PC-3 (cell line): ENCODE results near the gene ZNF319. TPM values are rescaled to one million over a fixed set of nuclear protein-coding genes. Genes with fewer than 3 reads are reported as not detected.

Source experiments
- ATAC-seq: fragments of 200-7000 bp; cut with Tn5 transposase; 2 replicates; pipeline ENCODE4 v1.9.1; 2020; ENCODE audit warnings: mild to moderate bottlenecking, moderate library complexity
- BruUV-seq: library from RNA; stranded (reverse); fragments of 400-500 nt; replicated peaks from 2 replicates; lab custom pipeline; 2021; lab: Mats Ljungman, UMichigan
- CTCF ChIA-PET: fragments of 300-600 bp; sonication (Branson Sonifier 250); formaldehyde crosslinking; loops from one replicate; lab custom pipeline; 2022; ENCODE audit warnings: antibody characterized with exemption; lab: Charles Lee
- POLR2A ChIA-PET: fragments of 300-600 bp; sonication (Branson Sonifier 250); formaldehyde crosslinking; loops from one replicate; lab custom pipeline; 2022; ENCODE audit warnings: antibody characterized with exemption; ENCODE audit not compliant: unreplicated experiment; lab: Charles Lee
- DNase-seq: peaks from one replicate; pipeline ENCODE4 v3.0.0-alpha.2; 2015
- H2AFZ ChIP-seq: fragments of 300-600 bp; sonication (generic); 2 replicates; pipeline ENCODE4 v1.6.0; 2016; ENCODE audit warnings: antibody characterized with exemption, low read length
- H3F3A ChIP-seq: fragments of 300-600 bp; sonication (generic); one replicate; pipeline ENCODE4 v1.6.0; 2017; ENCODE audit warnings: antibody characterized with exemption, low read length, control low read depth, mild to moderate bottlenecking; ENCODE audit not compliant: unreplicated experiment
- H3K27ac ChIP-seq: fragments of 300-600 bp; sonication (generic); 2 replicates; pipeline ENCODE4 v1.5.1; 2016; ENCODE audit warnings: mild to moderate bottlenecking, low read length
- H3K27me3 ChIP-seq: fragments of 300-600 bp; sonication (generic); 2 replicates; pipeline ENCODE4 v1.6.1; 2016; ENCODE audit warnings: low read length, mixed read lengths
- H3K36me3 ChIP-seq: fragments of 300-600 bp; sonication (generic); 2 replicates; pipeline ENCODE4 v1.6.1; 2016; ENCODE audit warnings: low read depth, mixed run types, low read length, mixed read lengths
- H3K4me1 ChIP-seq: fragments of 300-600 bp; sonication (generic); 2 replicates; pipeline ENCODE4 v1.5.1; 2016; ENCODE audit warnings: low read length; ENCODE audit not compliant: insufficient read depth
- H3K4me2 ChIP-seq: fragments of 300-600 bp; sonication (generic); 2 replicates; pipeline ENCODE4 v1.6.0; 2016; ENCODE audit warnings: low read length
- H3K4me3 ChIP-seq: fragments of 300-600 bp; sonication (generic); 2 replicates; pipeline ENCODE4 v1.5.1; 2016; ENCODE audit warnings: mild to moderate bottlenecking, low read length, mixed read lengths
- H3K79me2 ChIP-seq: fragments of 300-600 bp; sonication (generic); 2 replicates; pipeline ENCODE4 v1.6.1; 2017; ENCODE audit warnings: low read length, mixed read lengths
- H3K9ac ChIP-seq: fragments of 300-600 bp; sonication (generic); 2 replicates; pipeline ENCODE4 v1.6.0; 2016; ENCODE audit warnings: mild to moderate bottlenecking, low read length
- H3K9me2 ChIP-seq: fragments of 300-600 bp; sonication (generic); replicated peaks from 2 replicates; pipeline ENCODE4 v1.6.1; 2016; ENCODE audit warnings: mixed run types, low read length, mixed read lengths
- H3K9me3 ChIP-seq: fragments of 300-600 bp; sonication (generic); 2 replicates; pipeline ENCODE4 v1.6.1; 2016; ENCODE audit warnings: low read length, mixed read lengths
- H4K20me1 ChIP-seq: fragments of 300-600 bp; sonication (generic); 2 replicates; pipeline ENCODE4 v1.6.1; 2016; ENCODE audit warnings: low read length, mixed read lengths
- EZH2 ChIP-seq: fragments of 300-600 bp; sonication (generic); IDR thresholded peaks from one replicate; pipeline ENCODE4 v1.6.1; 2017; ENCODE audit warnings: antibody characterized with exemption, mild to moderate bottlenecking, low read length; ENCODE audit not compliant: unreplicated experiment
- EZH2phosphoT487 ChIP-seq: fragments of 300-600 bp; sonication (generic); IDR thresholded peaks from 2 replicates; pipeline ENCODE4 v1.6.1; 2018; ENCODE audit warnings: mild to moderate bottlenecking, antibody characterized with exemption, low read length, borderline replicate concordance
- intact Hi-C: fragments of 100-400 bp; cut with micrococcal nuclease; formaldehyde crosslinking; loops from 2 replicates; pipeline ENCODE4 v1.9.0; 2023
- total RNA-seq: library from RNA; depleted of rRNA; stranded (reverse); fragments of >200 nt; gene quantifications from 2 replicates; pipeline ENCODE4 v1.2.3, GENCODE V29; 2014
- TF ChIP-seq, protein P1 (sequence below): fragments of 300-600 bp; sonication (generic); conservative IDR thresholded peaks from 2 replicates; pipeline ENCODE4 v1.5.1; 2017; ENCODE audit warnings: antibody characterized with exemption, low read depth, mild to moderate bottlenecking, low read length

Gene ZNF319
- total RNA-seq, 1 experiment from 2014 or later: 2.2 TPM

DNA sequence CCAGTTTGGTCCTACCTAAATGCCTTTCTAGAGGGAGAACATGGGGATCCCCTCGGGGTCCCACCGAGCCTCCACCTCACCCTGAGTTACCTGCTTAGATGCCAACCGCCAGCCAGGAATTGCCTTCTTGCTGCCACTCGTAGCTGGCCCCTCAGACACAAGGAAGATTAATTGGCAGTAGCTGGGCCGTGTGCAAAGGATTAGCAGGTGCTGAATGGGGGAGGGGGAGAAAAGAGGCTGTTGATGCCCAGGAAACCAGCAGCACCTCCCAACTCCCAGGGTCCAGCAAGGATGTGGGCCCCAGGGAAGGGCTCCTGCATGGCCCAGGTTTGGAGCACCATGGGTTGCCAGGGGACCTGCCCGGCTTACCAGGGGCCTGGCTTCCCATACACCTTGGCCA lies 29.5 kb downstream of the ZNF319 start, which contains the start of gene CNGB1:
Gene CNGB1, minus strand, starts transcription at position 159 of the 400 bp plus-strand sequence. CDS start 3,842 bp downstream, outside the sequence.
- Histone ChIP-seq H3K4me1 (no peaks in the 10 kb centered on the region), H3F3A (no peaks in the 10 kb centered on the region), H3K4me3 (no peak within 1 kb of the TSS), H3K27me3 (0 out of 2 replicates have a peak, but pooled peaks cover 5% of the 10 kb centered on the region), H3K9me2 (no peaks in the 10 kb centered on the region), H3K27ac (no peak within 1 kb of the TSS), H4K20me1 (no peaks in the 10 kb centered on the region), H2AFZ (no peak within 1 kb of the TSS), H3K9ac (no peak within 1 kb of the TSS), H3K9me3 (no peaks in the 10 kb centered on the region), H3K36me3 (no peaks in the 10 kb centered on the region), H3K4me2 (no peak within 1 kb of the TSS), H3K79me2 (no peaks in the 10 kb centered on the region)
- intact Hi-C loops: no loop called here
- TF ChIP-seq, protein P1, sequence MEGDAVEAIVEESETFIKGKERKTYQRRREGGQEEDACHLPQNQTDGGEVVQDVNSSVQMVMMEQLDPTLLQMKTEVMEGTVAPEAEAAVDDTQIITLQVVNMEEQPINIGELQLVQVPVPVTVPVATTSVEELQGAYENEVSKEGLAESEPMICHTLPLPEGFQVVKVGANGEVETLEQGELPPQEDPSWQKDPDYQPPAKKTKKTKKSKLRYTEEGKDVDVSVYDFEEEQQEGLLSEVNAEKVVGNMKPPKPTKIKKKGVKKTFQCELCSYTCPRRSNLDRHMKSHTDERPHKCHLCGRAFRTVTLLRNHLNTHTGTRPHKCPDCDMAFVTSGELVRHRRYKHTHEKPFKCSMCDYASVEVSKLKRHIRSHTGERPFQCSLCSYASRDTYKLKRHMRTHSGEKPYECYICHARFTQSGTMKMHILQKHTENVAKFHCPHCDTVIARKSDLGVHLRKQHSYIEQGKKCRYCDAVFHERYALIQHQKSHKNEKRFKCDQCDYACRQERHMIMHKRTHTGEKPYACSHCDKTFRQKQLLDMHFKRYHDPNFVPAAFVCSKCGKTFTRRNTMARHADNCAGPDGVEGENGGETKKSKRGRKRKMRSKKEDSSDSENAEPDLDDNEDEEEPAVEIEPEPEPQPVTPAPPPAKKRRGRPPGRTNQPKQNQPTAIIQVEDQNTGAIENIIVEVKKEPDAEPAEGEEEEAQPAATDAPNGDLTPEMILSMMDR: no peak
- TF ChIP-seq EZH2phosphoT487 (no peak), EZH2 (no peak)
- ChIA-PET CTCF (no interaction called here), POLR2A (no interaction called here)
- no peak for ATAC-seq
- no peak for DNase-seq
- BruUV-seq: no TSS peak

DNA sequence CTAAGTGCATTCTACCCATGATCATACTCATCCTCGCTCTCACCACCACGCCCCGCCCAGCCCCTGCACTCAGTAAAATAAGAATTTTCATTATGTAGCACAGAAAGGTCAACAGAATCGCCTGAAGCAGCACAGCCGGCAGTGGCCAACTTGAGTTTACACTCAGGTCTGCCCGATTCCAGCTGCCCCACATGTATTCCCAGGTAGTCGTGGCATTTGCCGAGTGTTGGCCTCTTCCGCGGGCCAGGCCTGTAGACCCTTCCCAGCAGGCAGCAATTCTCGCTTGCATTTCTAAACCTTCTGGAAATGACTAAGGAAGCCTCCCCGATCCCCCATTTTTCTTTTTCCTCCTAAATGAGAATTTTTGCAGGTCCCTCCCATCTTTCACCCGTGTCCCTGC lies 30.2 kb downstream of the ZNF319 start:
- Histone ChIP-seq H3K9ac (no peak overlapping the region), H3K9me3 (no peaks in the 10 kb centered on the region), H3K27me3 (0 out of 2 replicates have a peak, but pooled peaks cover 5% of the 10 kb centered on the region), H3K36me3 (no peaks in the 10 kb centered on the region), H3K4me3 (no peak overlapping the region), H2AFZ (no peak overlapping the region), H3K4me1 (no peaks in the 10 kb centered on the region), H3K27ac (no peak overlapping the region), H3F3A (no peaks in the 10 kb centered on the region), H4K20me1 (no peaks in the 10 kb centered on the region), H3K79me2 (no peaks in the 10 kb centered on the region), H3K4me2 (no peak overlapping the region), H3K9me2 (no peaks in the 10 kb centered on the region)
- ATAC-seq: no peak
- DNase-seq: no peak
- intact Hi-C loops: no loop called here
- TF ChIP-seq EZH2phosphoT487: no peak
- no peak for TF ChIP-seq EZH2
- TF ChIP-seq, protein P1: no peak
- ChIA-PET POLR2A (no interaction called here), CTCF (no interaction called here)
- BruUV-seq: no TSS peak

DNA sequence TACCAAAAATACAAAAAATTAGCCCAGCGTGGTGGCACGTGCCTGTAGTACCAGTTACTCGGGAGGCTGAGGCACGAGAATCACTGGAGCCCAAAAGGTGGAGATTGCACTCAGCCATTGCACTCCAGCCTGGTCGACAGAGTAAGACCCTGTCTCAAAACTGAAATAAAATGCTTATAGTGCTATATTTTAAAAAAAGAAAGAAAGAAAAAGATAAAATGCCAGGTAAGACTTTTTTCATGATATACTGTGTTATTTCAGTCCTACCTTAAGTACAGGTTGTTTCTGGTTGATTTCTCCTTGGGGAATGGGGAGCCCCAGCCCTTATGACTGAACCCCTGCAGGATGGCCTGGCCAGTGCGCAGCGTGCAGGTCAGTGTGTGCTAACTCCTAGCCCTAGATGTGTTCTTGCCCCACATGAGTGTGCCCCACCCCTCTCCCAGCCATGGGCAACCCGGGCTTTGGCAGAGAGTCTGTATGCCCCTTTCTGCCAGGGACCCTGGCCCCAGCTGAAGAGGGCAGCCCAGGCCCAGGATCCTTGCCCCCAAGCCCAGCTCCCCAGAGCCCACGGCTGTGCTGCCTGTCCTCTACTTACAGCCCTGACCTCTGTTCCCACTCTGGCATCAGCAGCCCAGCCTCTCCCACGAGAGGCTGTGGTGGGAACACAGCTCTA lies 30.9 kb downstream of the ZNF319 start:
- H3K4me3 ChIP-seq: no peak overlapping the region
- no peaks in the 10 kb centered on the region for H4K20me1 ChIP-seq
- H3F3A ChIP-seq: no peaks in the 10 kb centered on the region
- no peaks in the 10 kb centered on the region for H3K79me2 ChIP-seq
- H3K9me3 ChIP-seq: no peaks in the 10 kb centered on the region
- TF ChIP-seq, protein P1: no peak
- TF ChIP-seq EZH2phosphoT487: no peak
- no peak overlapping the region for H3K4me2 ChIP-seq
- BruUV-seq: no TSS peak
- no peak overlapping the region for H2AFZ ChIP-seq
- CTCF ChIA-PET: no interaction called here
- H3K9ac ChIP-seq: no peak overlapping the region
- no peaks in the 10 kb centered on the region for H3K9me2 ChIP-seq
- POLR2A ChIA-PET: no interaction called here
- no peak overlapping the region for H3K27ac ChIP-seq
- no peak for DNase-seq
- ATAC-seq: no peak
- no peaks in the 10 kb centered on the region for H3K36me3 ChIP-seq
- intact Hi-C loops: no loop called here
- H3K4me1 ChIP-seq: no peaks in the 10 kb centered on the region
- 0 out of 2 replicates have a peak, but pooled peaks cover 5% of the 10 kb centered on the region for H3K27me3 ChIP-seq
